GM18951 (cell line): ENCODE data around the gene PPP3R1.
"Not testable (repeated sequence)": the region's sequence is repeated elsewhere in the genome, so short reads cannot be mapped to it uniquely, and the experiment has no call there.

Source experiments
- POLR2A ChIP-seq: IDR thresholded peaks from 4 replicates; pipeline ENCODE4 v1.6.1; 2011; ENCODE audit warnings: mild to moderate bottlenecking; ENCODE audit not compliant: insufficient read length, insufficient read depth; ENCODE audit errors: extremely low read depth
- in situ Hi-C: fragments of 300-500 bp; cut with MboI; formaldehyde crosslinking; loops from one replicate; pipeline ENCODE4 v1.12.0; 2022; ENCODE audit warnings: low sequenced_read_pairs, mixed read lengths, inconsistent platforms; ENCODE audit not compliant: unreplicated experiment

PPP3R1 gene

GRCh38 chr2:68177541-68177940 is 74.8 kb downstream of the PPP3R1 start:
- no peak for TF ChIP-seq POLR2A
- in situ Hi-C loops = no loop called here

DNA sequence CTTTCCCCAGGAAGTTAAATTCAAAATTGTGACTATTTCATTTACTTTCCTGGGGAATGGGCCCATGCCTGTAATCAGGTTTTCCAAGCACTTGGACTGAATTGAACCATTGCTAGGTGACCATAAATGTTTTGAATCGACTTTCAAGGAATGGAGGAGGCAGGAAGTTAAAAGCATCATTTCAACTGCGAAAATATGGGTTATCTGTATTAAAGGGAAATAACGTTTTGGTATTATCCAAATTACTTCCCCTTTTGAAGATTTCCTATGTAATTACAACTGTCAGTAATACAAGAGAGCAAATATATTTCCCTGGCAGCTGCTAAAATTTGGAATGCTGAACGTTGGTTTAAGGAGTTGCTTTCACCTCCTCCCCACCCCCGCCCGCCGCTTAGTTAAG is 75.7 kb downstream of the PPP3R1 start:
- in situ Hi-C loops = no loop called here
- no peak for TF ChIP-seq POLR2A

GRCh38 chr2:68175210-68175609 is 77.1 kb downstream of the PPP3R1 start:
- in situ Hi-C loops = not testable (repeated sequence)

- in situ Hi-C loops = no loop called here
- TF ChIP-seq POLR2A = no peak
These were observed 79.2 kb downstream of the PPP3R1 start for GRCh38 chr2:68172990-68173700.

- in situ Hi-C loops = no loop called here
- TF ChIP-seq POLR2A = no peak
These were observed 79.8 kb downstream of the PPP3R1 start for GRCh38 chr2:68172521-68172920.

- in situ Hi-C loops = no loop called here
- no peak for TF ChIP-seq POLR2A
These were observed 80.6 kb downstream of the PPP3R1 start for GRCh38 chr2:68171684-68172083.

- in situ Hi-C loops = no loop called here
These were observed 81.2 kb downstream of the PPP3R1 start for GRCh38 chr2:68171146-68171545.

DNA sequence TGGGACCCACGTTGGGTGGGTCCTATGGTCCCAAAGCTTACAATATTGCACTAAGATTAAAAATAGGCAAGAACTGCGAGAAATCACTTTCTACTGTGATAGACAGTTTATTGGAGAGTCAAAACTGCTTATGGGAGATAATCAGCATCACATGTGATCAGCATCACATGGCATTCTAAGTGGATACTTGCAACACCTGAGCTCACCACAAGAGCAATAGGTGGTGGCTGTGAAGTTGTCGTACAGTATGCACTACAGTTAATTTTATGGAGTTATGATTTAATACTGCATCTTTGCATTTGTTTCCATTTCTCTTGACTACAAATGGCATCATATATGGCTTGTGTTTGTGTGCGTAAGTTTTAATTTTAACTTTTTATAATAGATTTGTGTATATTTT is 83.0 kb downstream of the PPP3R1 start:
- TF ChIP-seq POLR2A = no peak
- in situ Hi-C loops = no loop called here

More at GRCh38 chr2:68171146-68171545, 81.2 kb downstream of the PPP3R1 start:
- TF ChIP-seq POLR2A = no peak

DNA sequence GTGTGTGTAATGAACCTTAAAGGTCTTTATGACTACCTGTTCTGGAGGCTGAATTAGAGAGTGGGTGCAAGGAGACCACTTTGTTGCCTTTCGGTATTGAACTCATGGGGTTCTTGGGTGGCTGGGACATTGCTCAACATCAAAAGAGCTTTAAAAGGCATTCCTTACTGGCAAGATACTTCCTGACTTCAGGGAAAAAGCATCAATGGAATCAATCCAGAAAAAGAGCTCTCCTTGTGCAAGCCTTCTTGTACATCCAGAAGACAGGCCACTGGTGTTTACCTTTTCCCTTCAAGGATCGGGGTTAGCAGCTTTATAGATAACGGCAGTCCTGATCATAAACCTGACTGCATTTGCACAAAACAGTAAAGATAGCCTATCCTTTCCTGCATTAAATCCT is 85.1 kb downstream of the PPP3R1 start:
- in situ Hi-C loops = no loop called here
- TF ChIP-seq POLR2A = no peak

GRCh38 chr2:68163641-68164040 is 88.7 kb downstream of the PPP3R1 start:
- in situ Hi-C loops = no loop called here
- no peak for TF ChIP-seq POLR2A

DNA sequence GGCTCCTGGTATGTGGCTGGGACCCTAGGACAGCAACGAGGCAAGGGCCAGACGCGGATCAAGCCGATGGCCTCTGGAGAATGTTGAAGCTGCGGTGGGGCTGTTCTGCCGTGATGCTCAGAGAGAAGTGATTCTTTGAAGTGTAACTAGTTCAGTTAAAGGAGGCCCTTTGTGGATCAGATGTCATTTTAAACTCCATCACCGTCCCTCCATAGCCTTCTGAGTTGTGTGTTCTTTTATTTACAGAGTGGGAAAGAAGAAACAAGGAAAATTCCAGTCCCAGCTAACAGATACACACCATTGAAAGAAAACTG is 94.2 kb downstream of the PPP3R1 start:
- in situ Hi-C loops = no loop called here
- TF ChIP-seq POLR2A = no peak

DNA sequence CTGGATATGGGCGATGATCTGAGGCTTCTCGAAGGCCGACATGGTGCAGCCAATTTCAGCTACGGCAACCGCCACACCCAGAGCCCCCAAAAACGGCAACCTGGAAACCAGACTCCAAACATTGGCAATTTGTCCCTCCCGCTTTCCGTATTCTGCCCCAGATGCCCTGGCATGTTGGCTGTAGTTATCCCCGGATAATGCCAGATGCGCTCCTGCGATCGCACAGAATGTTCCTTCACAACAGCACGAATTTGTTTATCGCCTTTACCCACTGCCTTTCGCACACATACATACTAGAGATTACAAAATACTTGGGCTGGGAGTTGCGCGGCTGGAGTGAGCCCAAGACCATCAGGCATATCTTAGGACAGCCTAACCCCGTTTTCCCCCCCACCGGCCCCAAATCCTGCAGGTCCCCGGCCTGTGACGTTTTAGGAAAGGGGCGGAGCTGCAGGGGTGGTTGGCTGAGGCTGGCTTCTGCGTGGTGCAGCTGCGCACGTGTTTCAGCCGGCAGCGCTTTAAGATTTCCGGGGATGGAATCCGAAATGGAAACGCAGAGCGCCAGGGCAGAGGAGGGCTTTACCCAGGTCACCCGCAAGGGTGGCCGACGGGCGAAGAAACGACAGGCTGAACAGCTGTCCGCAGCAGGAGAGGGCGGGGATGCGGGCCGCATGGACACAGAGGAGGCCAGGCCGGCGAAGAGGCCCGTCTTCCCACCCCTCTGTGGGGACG is 94.8 kb downstream of the PPP3R1 start, which contains the start of gene PNO1:
Gene PNO1, plus strand, starts transcription at position 487 of the 732 bp plus-strand sequence. Its CDS starts 47 bp downstream, at position 534.
- TF ChIP-seq POLR2A = peak; percentile 44
- in situ Hi-C loops = no loop called here

- no peak for TF ChIP-seq POLR2A
- in situ Hi-C loops = no loop called here
These were observed 95.3 kb downstream of the PPP3R1 start for GRCh38 chr2:68157002-68157401.

GRCh38 chr2:68156419-68156818 is 95.9 kb downstream of the PPP3R1 start:
- in situ Hi-C loops = no loop called here

More at GRCh38 chr2:68156419-68156818, 95.9 kb downstream of the PPP3R1 start:
- no peak for TF ChIP-seq POLR2A
